Activated B cell treated with CpG ODN at 0.5 μM for 24 hours (primary cell): Measurements from ENCODE around the gene PTPRD. TPM values are rescaled to one million over a fixed set of nuclear protein-coding genes. Genes with fewer than 3 reads are reported as not detected.

ENCODE experiments used
- ATAC-seq: fragments of 200-7000 bp; cut with Tn5 transposase; one replicate; pipeline ENCODE4 v1.10.0; 2021; ENCODE audit warnings: low read depth, mild to moderate bottlenecking, moderate library complexity
- CTCF ChIA-PET: fragments of 350-600 bp; sonication (Branson Sonifier 250); formaldehyde crosslinking; loops from one replicate; lab custom pipeline; 2021; ENCODE audit warnings: antibody characterized with exemption; lab: Charles Lee
- POLR2A ChIA-PET: fragments of 350-600 bp; sonication (Branson Sonifier 250); formaldehyde crosslinking; loops from one replicate; lab custom pipeline; 2021; ENCODE audit warnings: antibody characterized with exemption; lab: Charles Lee
- DNase-seq: peaks from one replicate; pipeline ENCODE4 v3.0.0; 2022
- H3K27ac Mint-ChIP-seq: one replicate; pipeline ENCODE4 v1.8.0; 2020; ENCODE audit warnings: mixed read lengths
- H3K27me3 Mint-ChIP-seq: one replicate; pipeline ENCODE4 v1.8.0; 2021; ENCODE audit warnings: mixed read lengths
- H3K36me3 Mint-ChIP-seq: one replicate; pipeline ENCODE4 v1.8.0; 2021; ENCODE audit warnings: low read depth, mixed read lengths
- H3K4me1 Mint-ChIP-seq: one replicate; pipeline ENCODE4 v1.8.0; 2021; ENCODE audit warnings: mixed read lengths
- H3K4me3 Mint-ChIP-seq: one replicate; pipeline ENCODE4 v1.8.0; 2020; ENCODE audit warnings: mild to moderate bottlenecking, mixed read lengths
- H3K9me3 Mint-ChIP-seq: one replicate; pipeline ENCODE4 v1.8.0; 2020; ENCODE audit warnings: mixed read lengths
- CTCF ChIP-seq: fragments of 200-600 bp; IDR thresholded peaks from one replicate; pipeline ENCODE4 v1.8.0; 2022; ENCODE audit warnings: antibody characterized with exemption, mild to moderate bottlenecking
- intact Hi-C: fragments of 100-400 bp; cut with micrococcal nuclease; formaldehyde crosslinking; loops from one replicate; pipeline ENCODE4 v1.15.1; 2024
- total RNA-seq: library from RNA; stranded (reverse); gene quantifications from 2 replicates; pipeline ENCODE4 v1.2.3, GENCODE V29; 2022

The PTPRD gene
- total RNA-seq, 1 donor from 2014 or later, result 0.04 TPM

DNA sequence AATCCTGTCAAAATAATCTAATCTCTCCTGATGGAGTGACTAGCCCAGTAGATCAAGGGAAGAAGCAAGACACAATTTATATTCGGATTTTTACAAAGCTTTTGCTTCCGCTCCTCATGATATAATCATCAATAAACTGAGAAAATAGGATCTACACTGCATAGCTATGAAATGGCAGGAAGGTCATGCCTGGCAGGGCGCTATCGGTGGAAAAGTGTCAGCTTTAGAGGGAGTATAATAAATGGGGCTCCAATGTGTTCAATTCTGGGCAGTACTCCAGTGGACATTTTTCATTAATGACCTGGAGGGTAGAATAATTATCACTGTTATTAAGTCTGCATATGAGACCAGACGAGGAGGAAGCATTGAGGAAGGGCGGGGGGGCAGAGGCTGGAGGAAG, 1799.9 kb downstream of the PTPRD start:
- CTCF ChIA-PET, result no interaction called here
- TF ChIP-seq CTCF, result no peak
- Mint-ChIP-seq H3K4me1 (no peaks in the 10 kb centered on the region), H3K4me3 (no peak overlapping the region), H3K27ac (no peak overlapping the region), H3K27me3 (no peaks in the 10 kb centered on the region), H3K36me3 (no peaks in the 10 kb centered on the region), H3K9me3 (no peaks in the 10 kb centered on the region)
- DNase-seq (no peak), ATAC-seq (no peak)
- POLR2A ChIA-PET, result no interaction called here
- intact Hi-C loops, result loop anchor here (10.0 kb wide), 1 partner anchor 78 kb away; no protein-coding TSS in a partner anchor

GRCh38 chr9:8809741-8810140, 1803.1 kb downstream of the PTPRD start:
- Mint-ChIP-seq H3K9me3 (no peaks in the 10 kb centered on the region), H3K4me1 (no peaks in the 10 kb centered on the region), H3K27ac (no peak overlapping the region), H3K27me3 (no peaks in the 10 kb centered on the region), H3K4me3 (no peak overlapping the region), H3K36me3 (no peaks in the 10 kb centered on the region)
- DNase-seq, result no peak
- intact Hi-C loops, result loop anchor here (10.0 kb wide), 1 partner anchor 75 kb away; no protein-coding TSS in a partner anchor
- CTCF ChIA-PET, result no interaction called here
- TF ChIP-seq CTCF, result no peak
- ATAC-seq, result no peak
- POLR2A ChIA-PET, result no interaction called here

DNA sequence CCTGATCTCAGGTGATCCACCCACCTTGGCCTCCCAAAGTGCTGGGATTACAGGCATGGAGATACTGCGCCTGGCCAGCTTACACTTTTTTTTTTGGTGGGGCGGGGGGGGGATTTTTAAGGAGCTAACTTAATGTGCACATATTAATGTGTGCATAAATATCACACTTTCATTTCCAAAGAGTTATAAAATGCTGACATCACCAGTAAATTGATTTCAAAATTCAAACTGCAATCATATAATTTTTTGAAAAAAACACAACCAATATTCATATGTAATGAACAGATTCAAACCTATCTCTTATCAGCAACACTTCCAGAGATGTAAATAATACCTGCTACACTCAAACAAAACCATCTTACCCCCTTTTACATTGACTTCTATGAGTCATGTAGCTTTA, 1806.7 kb downstream of the PTPRD start:
- H3K9me3 Mint-ChIP-seq, result no peaks in the 10 kb centered on the region
- intact Hi-C loops, result no loop called here
- no peaks in the 10 kb centered on the region for H3K27me3 Mint-ChIP-seq
- no peak overlapping the region for H3K27ac Mint-ChIP-seq
- CTCF ChIA-PET, result no interaction called here
- H3K36me3 Mint-ChIP-seq, result no peaks in the 10 kb centered on the region
- ATAC-seq, result no peak
- no peaks in the 10 kb centered on the region for H3K4me1 Mint-ChIP-seq
- POLR2A ChIA-PET, result no interaction called here
- TF ChIP-seq CTCF, result no peak
- no peak overlapping the region for H3K4me3 Mint-ChIP-seq
- DNase-seq, result no peak

- Mint-ChIP-seq H3K27ac (no peak overlapping the region), H3K36me3 (no peaks in the 10 kb centered on the region), H3K4me3 (no peak overlapping the region), H3K9me3 (no peaks in the 10 kb centered on the region), H3K4me1 (no peaks in the 10 kb centered on the region), H3K27me3 (no peaks in the 10 kb centered on the region)
- ChIA-PET POLR2A (no interaction called here), CTCF (no interaction called here)
- ATAC-seq (no peak), DNase-seq (no peak)
- intact Hi-C loops, result no loop called here
- TF ChIP-seq CTCF, result no peak
Observed at GRCh38 chr9:8804613-8805012, 1808.2 kb downstream of the PTPRD start.

- ATAC-seq (no peak), DNase-seq (no peak)
- Mint-ChIP-seq H3K27ac (no peak overlapping the region), H3K9me3 (no peaks in the 10 kb centered on the region), H3K27me3 (no peaks in the 10 kb centered on the region), H3K36me3 (no peaks in the 10 kb centered on the region), H3K4me3 (no peak overlapping the region), H3K4me1 (no peaks in the 10 kb centered on the region)
- intact Hi-C loops, result no loop called here
- TF ChIP-seq CTCF, result no peak
- ChIA-PET CTCF (no interaction called here), POLR2A (no interaction called here)
Observed at GRCh38 chr9:8802242-8802641, 1810.6 kb downstream of the PTPRD start.
